ENCODE measurements around the gene ZNF84. TPM values are rescaled to one million over a fixed set of nuclear protein-coding genes. Genes with fewer than 3 reads are reported as not detected.

Gene ZNF84
- total RNA-seq: 10 to 100 TPM; 21.7 to 22.4 TPM
- long read RNA-seq, donor 1, partial matches to known transcripts: 1 of 8 reads
- long read RNA-seq, donor 1, other reads (novel, unspliced or antisense): 3 of 8 reads
- long read RNA-seq, donor 2, partial matches to known transcripts: 1 of 8 reads
- long read RNA-seq, donor 2, other reads (novel, unspliced or antisense): 3 of 8 reads

- DNase-seq (ENCODE audit: low spot score): peak; percentile 99
- intact Hi-C loops (cut with DNase I): no loop called here
Measured at GRCh38 chr12:133037207-133038005, at the start of gene ZNF84. Gene ZNF84, plus strand, starts transcription at chr12:133037509. Its CDS starts 3,959 bp downstream, at chr12:133041468.

GRCh38 chr12:132998741-132999140 is 38.6 kb upstream of the ZNF84 start:
- intact Hi-C loops (cut with DNase I): no loop called here
- DNase-seq (ENCODE audit: low spot score): no peak

- intact Hi-C loops (cut with DNase I): no loop called here
- DNase-seq (ENCODE audit: low spot score): no peak
Measured at GRCh38 chr12:133010657-133011297, 26.5 kb upstream of the ZNF84 start.

GRCh38 chr12:133023566-133023965 is 13.7 kb upstream of the ZNF84 start:
- intact Hi-C loops (cut with DNase I): no loop called here
- DNase-seq (ENCODE audit: low spot score): no peak

GRCh38 chr12:133026996-133027395 is 10.3 kb upstream of the ZNF84 start:
- no peak for DNase-seq (ENCODE audit: low spot score)
- intact Hi-C loops (cut with DNase I): no loop called here

GRCh38 chr12:133038118-133038709 is 905 bp downstream of the ZNF84 start:
- intact Hi-C loops (cut with DNase I): no loop called here

GRCh38 chr12:133046698-133047097 is 9.4 kb downstream of the ZNF84 start:
- no peak for DNase-seq (ENCODE audit: low spot score)
- intact Hi-C loops (cut with DNase I): no loop called here

More at GRCh38 chr12:133038118-133038709, 905 bp downstream of the ZNF84 start:
- DNase-seq (ENCODE audit: low spot score): no peak

- no peak for DNase-seq (ENCODE audit: low spot score)
- intact Hi-C loops (cut with DNase I): no loop called here
Measured at GRCh38 chr12:133057446-133057845, 20.1 kb downstream of the ZNF84 start.

- intact Hi-C loops (cut with DNase I): no loop called here
- DNase-seq (ENCODE audit: low spot score): no peak
Measured at GRCh38 chr12:133058203-133059113, 21.1 kb downstream of the ZNF84 start.

GRCh38 chr12:133061954-133062353 is 24.6 kb downstream of the ZNF84 start:
- intact Hi-C loops (cut with DNase I): no loop called here
- no peak for DNase-seq (ENCODE audit: low spot score)

GRCh38 chr12:133063556-133063955 is 26.2 kb downstream of the ZNF84 start:
- DNase-seq (ENCODE audit: low spot score): no peak
- intact Hi-C loops (cut with DNase I): no loop called here

GRCh38 chr12:133073836-133074235 is 36.5 kb downstream of the ZNF84 start:
- no peak for DNase-seq (ENCODE audit: low spot score)
- intact Hi-C loops (cut with DNase I): no loop called here

- intact Hi-C loops (cut with DNase I): no loop called here
- DNase-seq (ENCODE audit: low spot score): peak; percentile 100
Measured at GRCh38 chr12:133080026-133080367, 42.7 kb downstream of the ZNF84 start.

- intact Hi-C loops (cut with DNase I): no loop called here
- peak; percentile 99 for DNase-seq (ENCODE audit: low spot score)
Measured at GRCh38 chr12:133080368-133081158, 43.3 kb downstream of the ZNF84 start, which contains the start of gene ZNF140. Gene ZNF140, plus strand, starts transcription at chr12:133080923. Its CDS starts 398 bp downstream, at chr12:133081321.

GRCh38 chr12:133081159-133081780 is 44.0 kb downstream of the ZNF84 start:
- intact Hi-C loops (cut with DNase I): no loop called here
- no peak for DNase-seq (ENCODE audit: low spot score)

- no peak for DNase-seq (ENCODE audit: low spot score)
- intact Hi-C loops (cut with DNase I): no loop called here
Measured at GRCh38 chr12:133083345-133083744, 46.0 kb downstream of the ZNF84 start.

- intact Hi-C loops (cut with DNase I): loop anchor here in 1 of 2 donors (1.0 kb wide), 1 partner anchor 14 kb away; no protein-coding TSS in a partner anchor
Measured at GRCh38 chr12:133105620-133106019, 68.3 kb downstream of the ZNF84 start.

GRCh38 chr12:133106253-133106652 is 68.9 kb downstream of the ZNF84 start:
- intact Hi-C loops (cut with DNase I): no loop called here
- DNase-seq (ENCODE audit: low spot score): no peak

More at GRCh38 chr12:133105620-133106019, 68.3 kb downstream of the ZNF84 start:
- DNase-seq (ENCODE audit: low spot score): no peak

All from posterior vena cava (tissue), 2 donors.